ENCODE results near the gene MAGEL2. TPM values are rescaled to one million over a fixed set of nuclear protein-coding genes. Genes with fewer than 3 reads are reported as not detected.

Gene MAGEL2
- total RNA-seq (2014; rRNA removed; shearing (Covaris generic)): not detected in 2 replicates
- total RNA-seq (2022): not detected in 2 replicates
- Bru-seq, nascent RNA: not detected
- BruChase-seq, experiment 1, labeled RNA remaining after a 6-hour chase: not detected
- BruChase-seq, experiment 2, labeled RNA remaining after a 2-hour chase: not detected
- long read RNA-seq: 0 reads

- intact Hi-C loops (cut with micrococcal nuclease; ENCODE audit: unreplicated experiment): loop anchor here (5.0 to 10.0 kb wide), 2 partner anchors 210 to 1197 kb away; no protein-coding TSS in a partner anchor
- TF ChIP-seq, protein P1, sequence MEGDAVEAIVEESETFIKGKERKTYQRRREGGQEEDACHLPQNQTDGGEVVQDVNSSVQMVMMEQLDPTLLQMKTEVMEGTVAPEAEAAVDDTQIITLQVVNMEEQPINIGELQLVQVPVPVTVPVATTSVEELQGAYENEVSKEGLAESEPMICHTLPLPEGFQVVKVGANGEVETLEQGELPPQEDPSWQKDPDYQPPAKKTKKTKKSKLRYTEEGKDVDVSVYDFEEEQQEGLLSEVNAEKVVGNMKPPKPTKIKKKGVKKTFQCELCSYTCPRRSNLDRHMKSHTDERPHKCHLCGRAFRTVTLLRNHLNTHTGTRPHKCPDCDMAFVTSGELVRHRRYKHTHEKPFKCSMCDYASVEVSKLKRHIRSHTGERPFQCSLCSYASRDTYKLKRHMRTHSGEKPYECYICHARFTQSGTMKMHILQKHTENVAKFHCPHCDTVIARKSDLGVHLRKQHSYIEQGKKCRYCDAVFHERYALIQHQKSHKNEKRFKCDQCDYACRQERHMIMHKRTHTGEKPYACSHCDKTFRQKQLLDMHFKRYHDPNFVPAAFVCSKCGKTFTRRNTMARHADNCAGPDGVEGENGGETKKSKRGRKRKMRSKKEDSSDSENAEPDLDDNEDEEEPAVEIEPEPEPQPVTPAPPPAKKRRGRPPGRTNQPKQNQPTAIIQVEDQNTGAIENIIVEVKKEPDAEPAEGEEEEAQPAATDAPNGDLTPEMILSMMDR (conservative IDR thresholded peaks at IDR 0.05; ENCODE audit: low read length): no peak
- no peak for TF ChIP-seq EZH2phosphoT487 (IDR thresholded peaks at IDR 0.05; ENCODE audit: borderline replicate concordance, low read depth, low read length)
These were observed at the start of gene MAGEL2 for GRCh38 chr15:23647421-23648370. Gene MAGEL2 (minus strand): TSS chr15:23647867. CDS start chr15:23647742, 125 bp downstream.

GRCh38 chr15:23695282-23695681 is 47.6 kb upstream of the MAGEL2 start:
- Histone ChIP-seq H3K27ac (ENCODE audit: low read depth, low read length, poor library complexity, severe bottlenecking) (no peak overlapping the region), H2AFZ (ENCODE audit: low read length) (no peak overlapping the region), H3K4me3 (ENCODE audit: low read depth, low read length, poor library complexity, severe bottlenecking) (no peak overlapping the region), H3K9me3 (ENCODE audit: low read length) (no peaks in the 10 kb centered on the region), H3K4me2 (ENCODE audit: low read length) (no peak overlapping the region), H3K36me3 (ENCODE audit: insufficient read depth, low read length) (no peaks in the 10 kb centered on the region), H3K9me2 (ENCODE audit: insufficient read depth, low read length) (no peaks in the 10 kb centered on the region), H3K79me2 (ENCODE audit: insufficient read depth, low read depth, low read length) (no peaks in the 10 kb centered on the region), H3K4me1 (ENCODE audit: insufficient read depth, low read length, poor library complexity, severe bottlenecking) (no peaks in the 10 kb centered on the region), H4K20me1 (ENCODE audit: insufficient read depth, low read length) (no peaks in the 10 kb centered on the region)
- ChIA-PET CTCF (ENCODE audit: unreplicated experiment) (no interaction called here), POLR2A (no interaction called here)
- no peak for DNase-seq (ENCODE audit: low spot score)
- intact Hi-C loops (cut with micrococcal nuclease; ENCODE audit: unreplicated experiment): no loop called here
- TF ChIP-seq, protein P1 (conservative IDR thresholded peaks at IDR 0.05; ENCODE audit: low read length): no peak
- TF ChIP-seq EZH2phosphoT487 (IDR thresholded peaks at IDR 0.05; ENCODE audit: borderline replicate concordance, low read depth, low read length): no peak
- BruUV-seq (replicated peaks): no TSS peak

More at GRCh38 chr15:23647421-23648370, at the start of gene MAGEL2:
- no peak for DNase-seq (ENCODE audit: low spot score)
- no peak within 1 kb of the TSS for H2AFZ ChIP-seq (ENCODE audit: low read length)
- no peaks in the 10 kb centered on the region for H3K4me1 ChIP-seq (ENCODE audit: insufficient read depth, low read length, poor library complexity, severe bottlenecking)
- no peak within 1 kb of the TSS for H3K4me2 ChIP-seq (ENCODE audit: low read length)
- no peaks in the 10 kb centered on the region for H3K79me2 ChIP-seq (ENCODE audit: insufficient read depth, low read depth, low read length)
- H3K4me3 ChIP-seq (ENCODE audit: low read depth, low read length, poor library complexity, severe bottlenecking): no peak within 1 kb of the TSS
- H3K36me3 ChIP-seq (ENCODE audit: insufficient read depth, low read length): no peaks in the 10 kb centered on the region
- H3K9me3 ChIP-seq (ENCODE audit: low read length): no peaks in the 10 kb centered on the region
- no peaks in the 10 kb centered on the region for H3K9me2 ChIP-seq (ENCODE audit: insufficient read depth, low read length)
- no TSS peak for BruUV-seq (replicated peaks)
- ChIA-PET CTCF (ENCODE audit: unreplicated experiment) (no interaction called here), POLR2A (no interaction called here)
- H4K20me1 ChIP-seq (ENCODE audit: insufficient read depth, low read length): no peaks in the 10 kb centered on the region
- H3K27ac ChIP-seq (ENCODE audit: low read depth, low read length, poor library complexity, severe bottlenecking): no peak within 1 kb of the TSS
